ENCODE results near the gene CROCC.

Gene CROCC

DNA sequence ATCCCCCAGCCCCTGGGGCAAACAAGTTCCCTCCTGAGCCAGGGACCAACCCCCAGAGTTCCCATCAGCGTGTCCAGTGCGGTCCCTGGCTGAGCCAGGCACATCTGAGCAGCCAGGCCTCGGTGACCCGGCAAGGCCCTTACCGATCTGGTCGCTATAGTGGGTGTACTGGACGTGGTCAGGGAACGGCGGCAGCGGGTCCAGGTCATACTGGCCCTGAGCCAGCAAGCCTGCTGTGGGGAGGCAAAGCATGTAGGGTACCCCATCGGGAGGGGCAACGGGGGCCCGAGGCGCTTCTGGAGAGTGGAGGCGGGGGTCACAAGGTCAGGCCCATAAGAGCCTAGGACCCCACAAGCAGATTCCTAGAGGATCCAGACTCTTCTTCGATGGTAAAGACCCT is 55.2 kb downstream of the CROCC start:
- peaks cover 41% of the 10 kb centered on the region for H3K4me1 Mint-ChIP-seq
- TF ChIP-seq, protein P1, sequence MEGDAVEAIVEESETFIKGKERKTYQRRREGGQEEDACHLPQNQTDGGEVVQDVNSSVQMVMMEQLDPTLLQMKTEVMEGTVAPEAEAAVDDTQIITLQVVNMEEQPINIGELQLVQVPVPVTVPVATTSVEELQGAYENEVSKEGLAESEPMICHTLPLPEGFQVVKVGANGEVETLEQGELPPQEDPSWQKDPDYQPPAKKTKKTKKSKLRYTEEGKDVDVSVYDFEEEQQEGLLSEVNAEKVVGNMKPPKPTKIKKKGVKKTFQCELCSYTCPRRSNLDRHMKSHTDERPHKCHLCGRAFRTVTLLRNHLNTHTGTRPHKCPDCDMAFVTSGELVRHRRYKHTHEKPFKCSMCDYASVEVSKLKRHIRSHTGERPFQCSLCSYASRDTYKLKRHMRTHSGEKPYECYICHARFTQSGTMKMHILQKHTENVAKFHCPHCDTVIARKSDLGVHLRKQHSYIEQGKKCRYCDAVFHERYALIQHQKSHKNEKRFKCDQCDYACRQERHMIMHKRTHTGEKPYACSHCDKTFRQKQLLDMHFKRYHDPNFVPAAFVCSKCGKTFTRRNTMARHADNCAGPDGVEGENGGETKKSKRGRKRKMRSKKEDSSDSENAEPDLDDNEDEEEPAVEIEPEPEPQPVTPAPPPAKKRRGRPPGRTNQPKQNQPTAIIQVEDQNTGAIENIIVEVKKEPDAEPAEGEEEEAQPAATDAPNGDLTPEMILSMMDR (IDR thresholded peaks at IDR 0.05; ENCODE audit: unreplicated experiment in 3 of 3), result no peak
- H3K9me3 Mint-ChIP-seq, result no peaks in the 10 kb centered on the region
- H3K36me3 Mint-ChIP-seq (ENCODE audit: low read depth), result peaks cover 25% of the 10 kb centered on the region
- peak overlapping the region in 2 of 3 experiments; percentile 28 to 53 for H3K4me3 Mint-ChIP-seq
- H3K27ac Mint-ChIP-seq, result peak overlapping the region in 2 of 3 experiments; percentile 32 to 58
- H3K27me3 Mint-ChIP-seq (ENCODE audit: low read depth), result peaks cover 8% of the 10 kb centered on the region

DNA sequence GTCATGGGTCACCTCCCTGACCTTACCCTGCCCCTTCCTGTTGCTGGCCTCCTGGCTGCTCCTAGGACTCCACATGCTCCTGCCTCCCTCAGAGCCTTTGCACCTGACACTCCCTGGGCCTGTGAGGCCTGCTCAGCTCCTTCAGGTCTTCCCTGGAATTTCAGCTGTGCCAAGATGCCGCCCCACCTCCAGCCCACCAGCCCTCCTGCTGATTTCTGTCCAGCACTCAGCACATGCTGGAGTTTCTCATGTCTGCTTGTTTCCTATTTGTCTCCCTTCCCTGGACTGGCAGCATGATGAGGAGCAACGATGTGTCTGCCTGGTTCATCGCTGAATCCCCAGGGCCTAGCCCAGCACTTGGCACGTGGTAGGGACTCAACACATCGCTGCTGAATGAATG is 55.6 kb downstream of the CROCC start:
- Mint-ChIP-seq H3K9me3 (no peaks in the 10 kb centered on the region), H3K36me3 (ENCODE audit: low read depth) (peaks cover 25% of the 10 kb centered on the region), H3K27ac (peak overlapping the region; percentile 8 to 58 (median 32)), H3K4me1 (peaks cover 37% of the 10 kb centered on the region), H3K27me3 (ENCODE audit: low read depth) (peaks cover 8% of the 10 kb centered on the region), H3K4me3 (peak overlapping the region; percentile 2 to 93 (median 88))
- TF ChIP-seq, protein P1 (IDR thresholded peaks at IDR 0.05; ENCODE audit: unreplicated experiment in 3 of 3), result no peak

DNA sequence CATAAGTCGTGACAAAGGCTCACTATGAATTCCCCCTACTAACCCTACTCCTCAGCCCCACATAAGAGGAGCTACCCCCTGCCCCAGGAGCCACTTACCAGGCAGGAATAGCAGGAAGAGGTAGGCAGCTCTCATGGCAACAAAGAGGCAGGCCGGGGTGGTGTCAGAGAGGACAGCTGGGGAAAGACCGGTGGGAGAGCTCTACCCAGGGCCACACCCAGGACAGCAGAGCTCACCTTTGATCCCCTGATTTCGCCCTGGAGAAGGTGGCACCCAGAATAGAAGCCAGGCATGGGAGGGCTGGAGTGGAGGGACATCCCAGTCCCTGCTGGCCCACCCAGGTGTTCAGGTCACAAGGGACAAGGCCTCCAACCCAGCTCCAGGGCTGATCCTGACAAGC is 56.4 kb downstream of the CROCC start:
- TF ChIP-seq, protein P1 (IDR thresholded peaks at IDR 0.05; ENCODE audit: unreplicated experiment in 3 of 3), result no peak
- Mint-ChIP-seq H3K27ac (peak overlapping the region in 2 of 3 experiments; percentile 32 to 82), H3K36me3 (ENCODE audit: low read depth) (peaks cover 19% of the 10 kb centered on the region), H3K27me3 (ENCODE audit: low read depth) (peaks cover 13% of the 10 kb centered on the region), H3K4me1 (peaks cover 35% of the 10 kb centered on the region), H3K9me3 (no peaks in the 10 kb centered on the region), H3K4me3 (peak overlapping the region; percentile 88 to 93 (median 93))

DNA sequence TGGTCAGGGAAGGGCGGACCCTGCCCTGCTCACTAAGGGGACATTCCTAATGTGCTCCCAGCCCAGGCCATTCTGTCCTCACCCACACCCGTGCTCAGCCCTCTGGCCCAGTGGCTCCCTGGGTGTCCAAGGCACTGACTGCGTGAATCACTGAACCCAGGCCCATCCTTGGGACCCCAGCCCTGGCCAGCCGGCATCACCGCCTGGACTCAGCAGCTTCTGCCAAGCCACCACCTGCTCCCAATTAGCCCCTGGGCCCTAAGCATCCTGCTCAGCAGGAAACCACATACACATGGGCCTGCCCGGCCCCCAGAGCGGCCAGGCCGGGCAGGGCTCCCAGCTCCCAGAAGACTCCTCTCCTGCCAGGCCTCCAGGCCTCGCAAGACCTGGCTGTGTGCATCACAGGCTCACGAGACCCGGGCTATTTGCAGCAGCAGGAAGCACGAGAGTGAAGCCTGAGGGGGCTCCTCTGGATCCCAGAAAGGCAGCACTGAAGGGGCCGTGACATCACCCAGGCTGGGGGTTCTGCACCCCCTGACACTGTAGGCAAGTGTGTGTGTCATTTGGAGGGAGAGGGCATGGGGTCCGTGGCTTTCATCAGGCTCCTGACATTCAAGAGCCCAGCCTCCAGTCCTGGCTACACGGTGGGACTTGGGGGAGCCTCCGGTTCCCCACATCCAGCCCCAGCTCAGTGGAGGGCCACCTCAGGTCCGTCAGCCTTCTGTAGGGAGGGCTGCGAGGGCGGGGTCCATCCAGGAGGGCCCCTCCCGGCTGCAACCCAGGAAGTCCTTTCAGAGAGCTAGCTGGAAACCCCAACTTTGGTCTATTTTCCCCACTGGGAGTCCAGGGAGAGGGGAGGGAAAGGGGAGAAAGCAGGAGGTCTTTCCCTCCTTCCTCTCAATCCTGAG is 57.1 kb downstream of the CROCC start:
- TF ChIP-seq, protein P1 (IDR thresholded peaks at IDR 0.05; ENCODE audit: unreplicated experiment in 3 of 3), result no peak
- Mint-ChIP-seq H3K9me3 (no peaks in the 10 kb centered on the region), H3K4me1 (peaks cover 40% of the 10 kb centered on the region), H3K36me3 (ENCODE audit: low read depth) (peaks cover 16% of the 10 kb centered on the region), H3K27ac (peak overlapping the region; percentile 82 to 92 (median 85)), H3K27me3 (ENCODE audit: low read depth) (peaks cover 13% of the 10 kb centered on the region), H3K4me3 (peak overlapping the region; percentile 88 to 93 (median 93))

DNA sequence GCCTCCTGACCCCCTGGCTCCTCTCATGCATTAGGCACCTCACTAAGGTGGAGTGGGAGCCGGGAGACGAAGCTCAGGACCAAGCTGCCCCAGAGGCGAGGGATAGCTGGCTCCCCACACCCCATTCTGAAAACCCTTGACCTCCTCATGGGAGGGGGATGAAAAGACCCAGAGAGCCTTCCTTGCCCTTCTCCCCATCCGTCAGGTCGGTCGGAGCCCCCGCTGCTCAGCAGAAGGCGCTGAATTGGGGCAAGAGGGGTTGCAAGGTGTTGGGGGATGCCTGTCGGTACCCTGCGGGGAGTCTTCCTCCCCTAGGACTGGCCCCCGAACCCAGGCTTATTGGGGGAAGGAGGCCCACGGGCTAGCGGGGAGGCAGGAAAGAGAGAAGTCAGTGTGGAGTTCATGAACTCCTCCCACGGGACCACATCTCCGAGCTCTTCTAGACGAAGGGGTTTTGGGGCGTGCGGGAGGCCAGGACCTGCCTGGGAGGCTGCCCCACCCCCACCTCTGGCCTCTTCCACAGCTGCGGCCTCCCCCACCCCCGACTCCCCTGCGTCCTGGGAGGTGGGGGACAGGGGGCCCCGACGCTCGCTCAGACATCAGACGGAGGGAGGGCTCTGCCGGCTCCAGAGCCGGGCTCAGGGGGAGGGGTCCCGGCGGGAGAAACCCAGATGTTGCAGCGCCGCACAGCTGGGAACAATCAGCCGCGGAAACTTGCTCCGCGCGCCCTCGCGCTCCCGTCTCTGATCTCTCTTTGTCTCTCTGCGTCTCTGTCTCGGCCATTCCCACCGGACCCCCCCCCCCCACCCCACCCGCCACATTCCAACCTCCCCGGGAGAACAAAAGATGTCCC is 58.0 kb downstream of the CROCC start:
- Mint-ChIP-seq H3K4me3 (peak overlapping the region; percentile 88 to 93 (median 93)), H3K4me1 (peaks cover 46% of the 10 kb centered on the region), H3K27me3 (ENCODE audit: low read depth) (peaks cover 13% of the 10 kb centered on the region), H3K9me3 (no peaks in the 10 kb centered on the region), H3K36me3 (ENCODE audit: low read depth) (peaks cover 16% of the 10 kb centered on the region), H3K27ac (peak overlapping the region; percentile 82 to 92 (median 85))
- TF ChIP-seq, protein P1 (IDR thresholded peaks at IDR 0.05; ENCODE audit: unreplicated experiment in 3 of 3), result no peak

All from nephron (organoid).